Caco-2 (cell line): ENCODE results near the gene RAPGEF2. TPM values are rescaled to one million over a fixed set of nuclear protein-coding genes. Genes with fewer than 3 reads are reported as not detected.

Experiments used
- BruUV-seq: library from RNA; stranded (reverse); fragments of 400-500 nt; replicated peaks from 2 replicates; lab custom pipeline; 2021; lab: Mats Ljungman, UMichigan
- CTCF ChIA-PET: fragments of 300-600 bp; sonication (Branson Sonifier 250); formaldehyde crosslinking; loops from one replicate; lab custom pipeline; 2022; ENCODE audit warnings: antibody characterized with exemption; lab: Charles Lee
- POLR2A ChIA-PET: fragments of 300-600 bp; sonication (Branson Sonifier 250); formaldehyde crosslinking; loops from one replicate; lab custom pipeline; 2022; ENCODE audit warnings: antibody characterized with exemption; lab: Charles Lee
- DNase-seq, 2 experiments: peaks; one replicate each; pipeline versions ENCODE4 v3.0.0 to v3.0.0-alpha.2; 2020 to 2022
- H3K27me3 ChIP-seq: replicated peaks from 2 replicates; pipeline ENCODE4 v1.6.0; 2011; ENCODE audit warnings: low read length; ENCODE audit not compliant: control insufficient read depth, insufficient read depth
- H3K36me3 ChIP-seq: 2 replicates; pipeline ENCODE4 v1.5.1; 2011; ENCODE audit warnings: low read length; ENCODE audit not compliant: control insufficient read depth, insufficient read depth
- H3K4me1 ChIP-seq: fragments of 250-450 bp; sonication (Bioruptor Pico); 2 replicates; pipeline ENCODE4 v1.5.1; 2020; ENCODE audit warnings: mild to moderate bottlenecking
- H3K4me3 ChIP-seq: 2 replicates; pipeline ENCODE4 v1.5.1; 2011; ENCODE audit warnings: low read depth, mild to moderate bottlenecking, control low read depth, low read length
- H3K9me3 ChIP-seq: fragments of 250-450 bp; sonication (Bioruptor Pico); 2 replicates; pipeline ENCODE4 v1.5.1; 2020; ENCODE audit warnings: mild to moderate bottlenecking, moderate library complexity
- H3K27ac Mint-ChIP-seq: one replicate; pipeline ENCODE4 v1.8.0; 2022; ENCODE audit warnings: mixed read lengths; ENCODE audit not compliant: unreplicated experiment
- H3K27me3 Mint-ChIP-seq: one replicate; pipeline ENCODE4 v1.8.0; 2022; ENCODE audit warnings: mixed read lengths; ENCODE audit not compliant: insufficient read depth, unreplicated experiment
- H3K36me3 Mint-ChIP-seq: one replicate; pipeline ENCODE4 v1.8.0; 2022; ENCODE audit warnings: mild to moderate bottlenecking, mixed read lengths; ENCODE audit not compliant: insufficient read depth, unreplicated experiment
- H3K4me1 Mint-ChIP-seq: one replicate; pipeline ENCODE4 v1.8.0; 2022; ENCODE audit warnings: low read depth, mixed read lengths; ENCODE audit not compliant: unreplicated experiment
- H3K4me3 Mint-ChIP-seq: one replicate; pipeline ENCODE4 v1.8.0; 2022; ENCODE audit warnings: mild to moderate bottlenecking, moderate library complexity, mixed read lengths; ENCODE audit not compliant: unreplicated experiment
- H3K9me3 Mint-ChIP-seq: one replicate; pipeline ENCODE4 v1.8.0; 2022; ENCODE audit warnings: mixed read lengths; ENCODE audit not compliant: unreplicated experiment
- CTCF ChIP-seq, 2 experiments: fragments of 200-600 bp in 1 of 2; IDR thresholded peaks; 1 replicate in 1 of 2; 2 replicates in 1 of 2; pipeline versions ENCODE4 v1.5.1 to v1.8.0; 2011 to 2022; ENCODE audit warnings: antibody characterized with exemption in 1 of 2, control low read depth in 1 of 2, inconsistent platforms in 1 of 2, low read depth in 1 of 2, low read length in 1 of 2, mild to moderate bottlenecking in 1 of 2, moderate library complexity in 1 of 2; ENCODE audit not compliant: insufficient read depth in 1 of 2, severe bottlenecking in 1 of 2, unreplicated experiment in 1 of 2
- intact Hi-C: fragments of 100-400 bp; cut with micrococcal nuclease; formaldehyde crosslinking; loops from one replicate; pipeline ENCODE4 v1.10.0; 2022; ENCODE audit not compliant: unreplicated experiment
- total RNA-seq: library from RNA; stranded (reverse); gene quantifications from 2 replicates; pipeline ENCODE4 v1.2.3, GENCODE V29; 2022

The RAPGEF2 gene
- total RNA-seq, 1 experiment from 2014 or later, result 67.6 TPM

GRCh38 chr4:159138436-159138835, 35.6 kb downstream of the RAPGEF2 start:
- no peak for TF ChIP-seq CTCF (IDR thresholded peaks at IDR 0.05; ENCODE audit: insufficient read depth in 1 of 2, low read depth in 1 of 2, low read length in 1 of 2, severe bottlenecking in 1 of 2, unreplicated experiment in 1 of 2)
- Mint-ChIP-seq H3K9me3 (no peaks in the 10 kb centered on the region), H3K4me1 (peaks cover 20% of the 10 kb centered on the region), H3K27ac (no peak overlapping the region), H3K4me3 (no peak overlapping the region), H3K27me3 (no peaks in the 10 kb centered on the region), H3K36me3 (peaks cover 2% of the 10 kb centered on the region)
- ChIA-PET POLR2A (no interaction called here), CTCF (no interaction called here)
- no peak overlapping the region for H3K4me3 ChIP-seq
- no TSS peak for BruUV-seq
- H3K4me1 ChIP-seq, result peaks cover 18% of the 10 kb centered on the region
- no peaks in the 10 kb centered on the region for H3K27me3 ChIP-seq
- no peaks in the 10 kb centered on the region for H3K36me3 ChIP-seq
- no peaks in the 10 kb centered on the region for H3K9me3 ChIP-seq
- intact Hi-C loops, result no loop called here
- no peak for DNase-seq

GRCh38 chr4:159141193-159141592, 38.3 kb downstream of the RAPGEF2 start:
- H3K9me3 ChIP-seq, result no peaks in the 10 kb centered on the region
- H3K27me3 Mint-ChIP-seq, result no peaks in the 10 kb centered on the region
- no peaks in the 10 kb centered on the region for H3K9me3 Mint-ChIP-seq
- POLR2A ChIA-PET, result interaction anchor here (0.6 kb wide), 1 partner anchor 34 kb away, joined by 3 read pairs; no protein-coding TSS in a partner anchor
- H3K36me3 Mint-ChIP-seq, result peaks cover 8% of the 10 kb centered on the region
- H3K4me3 Mint-ChIP-seq, result no peak overlapping the region
- DNase-seq, result no peak
- intact Hi-C loops, result no loop called here
- CTCF ChIA-PET, result no interaction called here
- H3K27ac Mint-ChIP-seq, result no peak overlapping the region
- peaks cover 18% of the 10 kb centered on the region for H3K4me1 ChIP-seq
- no peak overlapping the region for H3K4me3 ChIP-seq
- peaks cover 32% of the 10 kb centered on the region for H3K4me1 Mint-ChIP-seq
- H3K36me3 ChIP-seq, result no peaks in the 10 kb centered on the region
- TF ChIP-seq CTCF (IDR thresholded peaks at IDR 0.05; ENCODE audit: insufficient read depth in 1 of 2, low read depth in 1 of 2, low read length in 1 of 2, severe bottlenecking in 1 of 2, unreplicated experiment in 1 of 2), result no peak
- H3K27me3 ChIP-seq, result no peaks in the 10 kb centered on the region
- no TSS peak for BruUV-seq

- no peaks in the 10 kb centered on the region for H3K9me3 Mint-ChIP-seq
- no peaks in the 10 kb centered on the region for H3K27me3 Mint-ChIP-seq
- peaks cover 13% of the 10 kb centered on the region for H3K36me3 Mint-ChIP-seq
- Histone ChIP-seq H3K9me3 (no peaks in the 10 kb centered on the region), H3K27me3 (no peaks in the 10 kb centered on the region), H3K4me3 (no peak overlapping the region), H3K36me3 (no peaks in the 10 kb centered on the region), H3K4me1 (peaks cover 26% of the 10 kb centered on the region)
- ChIA-PET POLR2A (no interaction called here), CTCF (no interaction called here)
- peaks cover 36% of the 10 kb centered on the region for H3K4me1 Mint-ChIP-seq
- no peak overlapping the region for H3K27ac Mint-ChIP-seq
- intact Hi-C loops, result no loop called here
- no peak for DNase-seq
- H3K4me3 Mint-ChIP-seq, result no peak overlapping the region
- no TSS peak for BruUV-seq
- TF ChIP-seq CTCF (IDR thresholded peaks at IDR 0.05; ENCODE audit: insufficient read depth in 1 of 2, low read depth in 1 of 2, low read length in 1 of 2, severe bottlenecking in 1 of 2, unreplicated experiment in 1 of 2), result no peak
These were observed 39.4 kb downstream of the RAPGEF2 start for GRCh38 chr4:159142241-159142640.
